C4-2B (cell line): ENCODE results near the gene CLNK.

ENCODE experiments used
- H3K27ac ChIP-seq: fragments of 450-650 bp; 2 replicates; pipeline ENCODE4 v1.5.1; 2017
- CTCF ChIP-seq: fragments of 450-650 bp; conservative IDR thresholded peaks from 2 replicates; pipeline ENCODE4 v1.5.1; 2017; ENCODE audit warnings: mild to moderate bottlenecking
- ZFX ChIP-seq: fragments of 450-650 bp; IDR thresholded peaks from 2 replicates; pipeline ENCODE4 v1.6.1; 2017

CLNK gene

GRCh38 chr4:10701702-10702460, 17.3 kb upstream of the CLNK start:
- H3K27ac ChIP-seq: no peak overlapping the region
- TF ChIP-seq ZFX (no peak), CTCF (no peak)

GRCh38 chr4:10701161-10701560, 16.6 kb upstream of the CLNK start:
- TF ChIP-seq CTCF (no peak), ZFX (no peak)
- no peak overlapping the region for H3K27ac ChIP-seq

GRCh38 chr4:10698172-10698571, 13.6 kb upstream of the CLNK start:
- H3K27ac ChIP-seq: no peak overlapping the region
- no peak for TF ChIP-seq CTCF
- no peak for TF ChIP-seq ZFX

- no peak for TF ChIP-seq ZFX
- TF ChIP-seq CTCF: no peak
- H3K27ac ChIP-seq: no peak overlapping the region
These were observed 12.5 kb upstream of the CLNK start for GRCh38 chr4:10697086-10697485.

- TF ChIP-seq ZFX: no peak
- no peak for TF ChIP-seq CTCF
- H3K27ac ChIP-seq: no peak overlapping the region
These were observed 11.7 kb upstream of the CLNK start for GRCh38 chr4:10696253-10696652.

GRCh38 chr4:10694828-10695209, 10.3 kb upstream of the CLNK start:
- H3K27ac ChIP-seq: no peak overlapping the region
- no peak for TF ChIP-seq CTCF
- no peak for TF ChIP-seq ZFX

GRCh38 chr4:10694151-10694827, 9.7 kb upstream of the CLNK start:
- H3K27ac ChIP-seq: no peak overlapping the region
- no peak for TF ChIP-seq CTCF
- no peak for TF ChIP-seq ZFX
